HepG2 (cell line): ENCODE measurements around the gene MAP2K7. TPM values are rescaled to one million over a fixed set of nuclear protein-coding genes. Genes with fewer than 3 reads are reported as not detected.
A peak's percentile ranks its signal among the peaks of the same experiment; 100 is the strongest.

Source experiments
- ATF7-NPFF ChIP-seq: sonication (generic); formaldehyde crosslinking; IDR thresholded peaks from 2 replicates; pipeline ENCODE4 v1.8.1; 2023; ENCODE audit warnings: mild to moderate bottlenecking, low read depth, missing genetic modification reagents, moderate library complexity
- EHMT2 ChIP-seq: fragments of 200-600 bp; sonication (generic); IDR thresholded peaks from 2 replicates; pipeline ENCODE4 v1.7.0; 2017; ENCODE audit warnings: antibody characterized with exemption, low read depth, low read length, borderline replicate concordance
- FOXP4 ChIP-seq: sonication (generic); formaldehyde crosslinking; IDR thresholded peaks from 2 replicates; pipeline ENCODE4 v1.4.0; 2020; ENCODE audit warnings: missing genetic modification reagents
- GMEB2 ChIP-seq: IDR thresholded peaks from 2 replicates; pipeline ENCODE4 v1.6.1; 2016; ENCODE audit warnings: missing biosample characterization, missing genetic modification reagents, low read depth
- KDM6A ChIP-seq: IDR thresholded peaks from 2 replicates; pipeline ENCODE4 v1.6.1; 2016; ENCODE audit warnings: low read depth
- KMT2A ChIP-seq: sonication (generic); formaldehyde crosslinking; IDR thresholded peaks from 2 replicates; pipeline ENCODE4 v1.4.0; 2020; ENCODE audit warnings: missing genetic modification reagents
- MYC ChIP-seq: sonication (generic); formaldehyde crosslinking; IDR thresholded peaks from 2 replicates; pipeline ENCODE4 v1.9.0; 2021; ENCODE audit warnings: missing genetic modification reagents, borderline replicate concordance
- PPARG ChIP-seq: conservative IDR thresholded peaks from 2 replicates; pipeline ENCODE4 v1.6.1; 2016; ENCODE audit warnings: missing biosample characterization, missing genetic modification reagents
- RBM39 ChIP-seq: fragments of 200-400 bp; formaldehyde crosslinking; IDR thresholded peaks from one replicate; pipeline ENCODE4 v1.6.1; 2018; ENCODE audit warnings: antibody characterized with exemption, mild to moderate bottlenecking, low read depth, low read length; ENCODE audit not compliant: poor library complexity, severe bottlenecking
- REPIN1 ChIP-seq: sonication (generic); formaldehyde crosslinking; IDR thresholded peaks from 2 replicates; pipeline ENCODE4 v1.8.0; 2022; ENCODE audit warnings: missing genetic modification reagents, low read depth, mild to moderate bottlenecking, borderline replicate concordance
- RXRB ChIP-seq: IDR thresholded peaks from 2 replicates; pipeline ENCODE4 v1.6.1; 2016; ENCODE audit warnings: borderline replicate concordance, missing genetic modification reagents, missing compliant biosample characterization
- SIX1 ChIP-seq: sonication (generic); formaldehyde crosslinking; IDR thresholded peaks from 2 replicates; pipeline ENCODE4 v1.4.0; 2020; ENCODE audit warnings: missing genetic modification reagents, borderline replicate concordance
- SKIL ChIP-seq: sonication (generic); formaldehyde crosslinking; IDR thresholded peaks from 2 replicates; pipeline ENCODE4 v1.8.0; 2022; ENCODE audit warnings: missing genetic modification reagents, mild to moderate bottlenecking, moderate library complexity, borderline replicate concordance
- TCF7L2 ChIP-seq: IDR thresholded peaks from 2 replicates; pipeline ENCODE4 v1.6.1; 2011; ENCODE audit warnings: mild to moderate bottlenecking, low read depth, low read length, moderate library complexity
- XRCC5 ChIP-seq: fragments of 200-400 bp; formaldehyde crosslinking; optimal IDR thresholded peaks from 2 replicates; pipeline ENCODE3; 2017; ENCODE audit warnings: mild to moderate bottlenecking, low read length
- ZBTB7B ChIP-seq: sonication (generic); formaldehyde crosslinking; IDR thresholded peaks from 2 replicates; pipeline ENCODE4 v1.4.0; 2020; ENCODE audit warnings: missing genetic modification reagents
- ZMAT5 ChIP-seq: sonication (generic); formaldehyde crosslinking; IDR thresholded peaks from 2 replicates; pipeline ENCODE4 v1.5.0; 2020; ENCODE audit warnings: mild to moderate bottlenecking, low read depth, missing genetic modification reagents, borderline replicate concordance
- ZMYM2 ChIP-seq: sonication (generic); formaldehyde crosslinking; IDR thresholded peaks from 2 replicates; pipeline ENCODE4 v1.8.0; 2022; ENCODE audit warnings: mild to moderate bottlenecking, missing genetic modification reagents
- ZNF777 ChIP-seq: sonication (generic); formaldehyde crosslinking; IDR thresholded peaks from 2 replicates; pipeline ENCODE4 v1.4.0; 2020; ENCODE audit warnings: missing genetic modification reagents
- ZNF780A ChIP-seq: sonication (generic); formaldehyde crosslinking; IDR thresholded peaks from 2 replicates; pipeline ENCODE4 v1.8.0; 2022; ENCODE audit warnings: mild to moderate bottlenecking, missing genetic modification reagents, moderate library complexity
- polyA plus RNA-seq, 8 experiments: library from polyadenylated mRNA; depleted of rRNA in 3 of 8; stranded (reverse) in 7 of 8; unstranded in 1 of 8; fragments of >200 nt; fragmentation: Illumina TruSeq in 4 of 8; extraction: Trizol in 4 of 8; gene quantifications; 2 replicates each; pipeline versions ENCODE4 v1.2.1 to v1.2.3, GENCODE V29; 2011 to 2016; ENCODE audit warnings: low read depth in 4 of 8, missing spikeins in 1 of 8, mixed read lengths in 1 of 8; ENCODE audit not compliant: insufficient read depth in 1 of 8
- total RNA-seq, 5 experiments: library from RNA; depleted of rRNA; stranded (reverse); fragments of >200 nt; fragmentation: Illumina TruSeq; extraction: Trizol; gene quantifications; 2 replicates each; pipeline ENCODE4 v1.2.3, GENCODE V29; 2016; ENCODE audit warnings: low read depth in 1 of 5
- TF ChIP-seq, protein P1 (sequence below): sonication (generic); formaldehyde crosslinking; IDR thresholded peaks from 2 replicates; pipeline ENCODE4 v1.8.0; 2022; ENCODE audit warnings: missing genetic modification reagents, mild to moderate bottlenecking, inconsistent platforms, borderline replicate concordance

MAP2K7 gene
- total and polyA plus RNA-seq, 2 of the 13 experiments (the other 11 are each of a cell fraction or from before 2014, with no cell fraction given), result 9.0 to 10.8 TPM

GRCh38 chr19:7918615-7919421, 15.1 kb downstream of the MAP2K7 start (continued):
- TF ChIP-seq ATF7-NPFF (CRISPR knock-in tag) (no peak), TCF7L2 (no peak), GMEB2 (CRISPR knock-in tag) (no peak), ZMAT5 (CRISPR knock-in tag) (no peak), MYC (CRISPR knock-in tag) (peak; percentile 57; the same call in 1 of the 2 replicates), ZNF780A (CRISPR knock-in tag) (no peak), XRCC5 (peak; percentile 44), FOXP4 (peak; percentile 43; the same call in 1 of the 2 replicates), KDM6A (CRISPR knock-in tag) (no peak; the same call in 1 of the 2 replicates), ZNF777 (CRISPR knock-in tag) (no peak), KMT2A (CRISPR knock-in tag) (no peak), EHMT2 (no peak), RXRB (CRISPR knock-in tag) (peak; percentile 63), ZMYM2 (CRISPR knock-in tag) (0 out of 2 replicates have a peak, but pooled peaks have one; percentile 31), RBM39 (peak; percentile 75), REPIN1 (no peak), PPARG (no peak), SIX1 (no peak), ZBTB7B (CRISPR knock-in tag) (peak; percentile 57), SKIL (no peak)
- TF ChIP-seq, protein P1, sequence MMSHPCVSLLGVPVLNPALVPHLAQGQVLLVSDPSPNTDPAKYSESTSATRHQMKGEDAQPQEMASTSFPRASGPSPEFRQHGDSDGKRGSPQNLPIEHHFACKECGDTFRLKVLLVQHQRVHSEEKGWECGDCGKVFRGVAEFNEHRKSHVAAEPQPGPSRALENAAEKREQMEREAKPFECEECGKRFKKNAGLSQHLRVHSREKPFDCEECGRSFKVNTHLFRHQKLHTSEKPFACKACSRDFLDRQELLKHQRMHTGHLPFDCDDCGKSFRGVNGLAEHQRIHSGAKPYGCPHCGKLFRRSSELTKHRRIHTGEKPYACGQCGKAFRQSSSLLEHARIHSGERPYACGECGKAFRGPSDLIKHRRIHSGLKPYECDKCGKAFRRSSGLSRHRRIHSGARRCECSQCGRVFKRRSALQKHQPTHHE (CRISPR knock-in tag), result no peak
